ENCODE measurements around the gene ATAD5. TPM values are rescaled to one million over a fixed set of nuclear protein-coding genes. Genes with fewer than 3 reads are reported as not detected.

Gene ATAD5
- total RNA-seq, 1 experiment from 2014 or later: 14.1 TPM

DNA sequence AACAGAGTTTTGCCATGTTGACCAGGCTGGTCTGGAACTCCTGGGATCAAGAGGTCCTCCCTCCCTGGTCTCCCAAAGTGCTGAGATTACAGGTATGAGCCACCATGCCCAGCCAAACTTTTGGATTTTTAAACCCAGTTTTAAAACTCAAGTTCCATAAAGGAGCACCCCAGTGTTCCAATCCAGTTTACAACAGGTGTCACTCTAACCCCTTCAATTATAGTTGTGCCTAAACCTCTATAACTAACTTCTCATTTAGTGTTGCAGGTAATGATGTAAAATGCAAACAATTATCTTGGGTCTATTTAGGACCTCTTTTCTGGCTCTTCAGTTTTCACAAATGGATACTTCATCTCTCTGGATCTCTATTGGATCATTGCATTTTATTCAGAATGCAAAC, 82.2 kb downstream of the ATAD5 start:
- Histone ChIP-seq H3K79me2 (ENCODE audit: low read depth) (no peaks in the 10 kb centered on the region), H3K27me3 (ENCODE audit: insufficient read depth, low read depth) (no peaks in the 10 kb centered on the region), H3F3A (ENCODE audit: insufficient read depth, low read depth) (no peaks in the 10 kb centered on the region), H3K36me3 (ENCODE audit: low read depth) (no peaks in the 10 kb centered on the region), H3K9me2 (ENCODE audit: insufficient read depth) (no peaks in the 10 kb centered on the region), H4K20me1 (ENCODE audit: insufficient read depth) (no peaks in the 10 kb centered on the region), H3K27ac (no peak overlapping the region), H3K4me2 (no peak overlapping the region), H3K4me3 (no peak overlapping the region), H2AFZ (no peak overlapping the region), H3K9me3 (ENCODE audit: insufficient read depth, low read depth) (no peaks in the 10 kb centered on the region), H3K4me1 (replicated peaks; ENCODE audit: insufficient read depth) (no peaks in the 10 kb centered on the region)
- ChIA-PET CTCF (no interaction called here), POLR2A (ENCODE audit: unreplicated experiment) (no interaction called here)
- no TSS peak for BruUV-seq (replicated peaks)
- intact Hi-C loops (cut with micrococcal nuclease; ENCODE audit: unreplicated experiment): no loop called here
- no peak for DNase-seq
- TF ChIP-seq CTCF (conservative IDR thresholded peaks at IDR 0.05) (no peak), EZH2 (IDR thresholded peaks at IDR 0.05; ENCODE audit: low read depth) (no peak)

GRCh38 chr17:30915833-30916611, 84.3 kb downstream of the ATAD5 start:
- no peaks in the 10 kb centered on the region for H3K79me2 ChIP-seq (ENCODE audit: low read depth)
- BruUV-seq (replicated peaks): no TSS peak
- 0 out of 2 replicates have a peak, but pooled peaks cover 3% of the 10 kb centered on the region for H4K20me1 ChIP-seq (ENCODE audit: insufficient read depth)
- no peaks in the 10 kb centered on the region for H3F3A ChIP-seq (ENCODE audit: insufficient read depth, low read depth)
- TF ChIP-seq CTCF (conservative IDR thresholded peaks at IDR 0.05): no peak
- TF ChIP-seq EZH2 (IDR thresholded peaks at IDR 0.05; ENCODE audit: low read depth): no peak
- H3K4me1 ChIP-seq (replicated peaks; ENCODE audit: insufficient read depth): no peaks in the 10 kb centered on the region
- H3K27ac ChIP-seq: no peak overlapping the region
- no peak for DNase-seq
- H3K9me3 ChIP-seq (ENCODE audit: insufficient read depth, low read depth): no peaks in the 10 kb centered on the region
- H3K27me3 ChIP-seq (ENCODE audit: insufficient read depth, low read depth): peaks cover 9% of the 10 kb centered on the region; the same call in 1 of the 2 replicates
- ChIA-PET CTCF (interaction anchor here (0.7 kb wide), 1 partner anchor 1191 kb away, joined by 3 read pairs; no protein-coding TSS in a partner anchor), POLR2A (ENCODE audit: unreplicated experiment) (no interaction called here)
- H3K4me3 ChIP-seq: no peak overlapping the region
- H3K9me2 ChIP-seq (ENCODE audit: insufficient read depth): no peaks in the 10 kb centered on the region
- no peaks in the 10 kb centered on the region for H3K36me3 ChIP-seq (ENCODE audit: low read depth)
- no peak overlapping the region for H2AFZ ChIP-seq
- intact Hi-C loops (cut with micrococcal nuclease; ENCODE audit: unreplicated experiment): no loop called here
- no peak overlapping the region for H3K4me2 ChIP-seq

DNA sequence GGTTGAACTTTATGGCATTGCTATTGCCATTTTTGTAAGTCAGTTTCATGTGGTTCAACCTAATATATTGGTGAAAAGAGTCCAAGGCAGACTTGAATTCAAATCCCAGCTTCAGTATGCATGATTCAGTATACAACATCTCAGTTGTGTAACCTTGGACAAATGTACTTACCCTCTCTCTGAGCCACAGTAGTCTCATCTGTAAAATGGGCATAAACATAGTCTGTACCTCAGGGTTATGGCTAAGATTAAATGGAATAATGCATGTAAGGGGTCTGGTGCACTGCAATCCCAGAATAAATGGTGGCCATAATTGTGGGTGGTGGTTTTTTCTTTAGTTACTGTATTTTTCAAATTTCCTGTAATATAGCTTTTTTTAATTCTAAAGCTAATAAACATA, 85.3 kb downstream of the ATAD5 start:
- BruUV-seq (replicated peaks): no TSS peak
- ChIA-PET POLR2A (ENCODE audit: unreplicated experiment) (no interaction called here), CTCF (interaction anchor here (0.5 to 0.7 kb wide), 2 partner anchors 1192 to 1277 kb away, joined by 3 to 5 read pairs; no protein-coding TSS in a partner anchor)

More for the DNA sequence above, 85.3 kb downstream of the ATAD5 start:
- intact Hi-C loops (cut with micrococcal nuclease; ENCODE audit: unreplicated experiment): no loop called here
- no peak overlapping the region for H3K4me2 ChIP-seq
- H3K27me3 ChIP-seq (ENCODE audit: insufficient read depth, low read depth): peaks cover 15% of the 10 kb centered on the region
- TF ChIP-seq EZH2 (IDR thresholded peaks at IDR 0.05; ENCODE audit: low read depth) (no peak), CTCF (conservative IDR thresholded peaks at IDR 0.05) (no peak)
- H3K9me2 ChIP-seq (ENCODE audit: insufficient read depth): no peaks in the 10 kb centered on the region
- 0 out of 2 replicates have a peak, but pooled peaks cover 3% of the 10 kb centered on the region for H4K20me1 ChIP-seq (ENCODE audit: insufficient read depth)
- no peaks in the 10 kb centered on the region for H3K4me1 ChIP-seq (replicated peaks; ENCODE audit: insufficient read depth)
- H3K79me2 ChIP-seq (ENCODE audit: low read depth): no peaks in the 10 kb centered on the region
- H3K4me3 ChIP-seq: no peak overlapping the region
- H3K9me3 ChIP-seq (ENCODE audit: insufficient read depth, low read depth): no peaks in the 10 kb centered on the region
- DNase-seq: no peak
- no peaks in the 10 kb centered on the region for H3K36me3 ChIP-seq (ENCODE audit: low read depth)
- no peaks in the 10 kb centered on the region for H3F3A ChIP-seq (ENCODE audit: insufficient read depth, low read depth)
- H3K27ac ChIP-seq: no peak overlapping the region
- no peak overlapping the region for H2AFZ ChIP-seq

Measured in PC-9 (cell line).